Spleen (tissue), 7 donors: ENCODE data around the gene FRMD1.

Experiments used
- CTCF ChIP-seq, 11 experiments: fragments of 200-600 bp in 7 of 11; fragments of 450-650 bp in 4 of 11; sonication (generic) in 4 of 11; IDR thresholded peaks in 8 of 11; conservative IDR thresholded peaks in 3 of 11; 1 replicate in 7 of 11; 2 replicates in 4 of 11; pipeline versions ENCODE4 v1.4.0 to v1.8.0; 2016 to 2021; ENCODE audit warnings: antibody characterized with exemption in 11 of 11, inconsistent platforms in 4 of 11, mild to moderate bottlenecking in 1 of 11
- POLR2AphosphoS5 ChIP-seq, 3 donors: sonication (generic); formaldehyde crosslinking; IDR thresholded peaks; one replicate each; pipeline ENCODE4 v1.5.1; 2017; ENCODE audit warnings: antibody characterized with exemption in 3 of 3
- donor health status: DM: no; HTN: no; CAD: no; lungs with moderate emphysema.
- donor health status: DM: no; HTN: no; CAD: no.
- donor health status: DM: no; HTN: no; CAD: no.

GRCh38 chr6:168096271-168096764 lies 17.3 kb upstream of the FRMD1 start:
- TF ChIP-seq CTCF (IDR thresholded peaks at IDR 0.05 in 8 of 11, conservative IDR thresholded peaks at IDR 0.05 in 3 of 11) (no peak), POLR2AphosphoS5 (IDR thresholded peaks at IDR 0.05) (no peak)
